AG09309 (cell line): Measurements from ENCODE around the gene TRIM67.

Experiments
- DNase-seq: peaks from one replicate; pipeline ENCODE4 v3.0.0-alpha.2; 2010; ENCODE audit warnings: low read depth
- H3K4me3 ChIP-seq: 2 replicates; pipeline ENCODE4 v1.5.1; 2011; ENCODE audit warnings: mild to moderate bottlenecking, low read depth, low read length, moderate library complexity; ENCODE audit not compliant: control insufficient read depth
- TF ChIP-seq, protein P1 (sequence below): IDR thresholded peaks from 2 replicates; pipeline ENCODE4 v1.5.1; 2011; ENCODE audit warnings: mild to moderate bottlenecking, low read depth, low read length, inconsistent platforms; ENCODE audit not compliant: insufficient read depth, control insufficient read depth; ENCODE audit errors: missing control alignments

Gene TRIM67

DNA sequence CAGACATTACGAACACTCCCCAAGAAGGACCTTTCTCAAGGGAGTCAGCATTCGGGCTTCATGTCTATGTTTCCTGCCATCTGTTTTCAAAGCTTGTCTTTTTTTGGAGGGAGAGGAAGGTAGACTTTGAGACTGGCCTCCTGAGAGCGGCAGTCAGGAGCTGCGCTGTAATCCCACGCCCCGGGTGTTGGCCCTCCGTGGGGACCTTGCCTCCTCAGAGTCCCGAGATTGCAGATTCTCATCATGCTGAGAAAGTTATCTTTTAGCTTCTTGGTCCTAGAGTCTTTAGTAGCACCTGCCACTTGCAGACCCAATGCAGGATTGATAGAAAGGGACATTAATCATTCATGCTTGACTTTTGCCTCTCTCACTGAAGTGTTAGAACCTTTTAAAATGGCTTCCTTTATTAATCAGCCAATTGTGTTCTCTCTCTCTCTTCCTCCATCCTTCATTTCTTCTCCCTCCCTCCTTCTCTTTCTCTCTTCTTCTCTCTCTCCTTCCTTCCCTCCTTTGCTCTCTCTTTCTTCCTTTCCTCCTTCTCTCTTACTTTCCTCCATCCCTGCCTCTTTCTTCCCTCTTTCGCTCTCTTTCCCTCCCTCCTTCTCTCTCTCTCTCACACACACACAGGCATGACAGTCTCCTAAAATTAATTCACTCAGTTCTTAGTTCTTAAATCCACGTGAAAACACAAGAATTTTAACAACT is 54.0 kb downstream of the TRIM67 start:
- DNase-seq = no peak

DNA sequence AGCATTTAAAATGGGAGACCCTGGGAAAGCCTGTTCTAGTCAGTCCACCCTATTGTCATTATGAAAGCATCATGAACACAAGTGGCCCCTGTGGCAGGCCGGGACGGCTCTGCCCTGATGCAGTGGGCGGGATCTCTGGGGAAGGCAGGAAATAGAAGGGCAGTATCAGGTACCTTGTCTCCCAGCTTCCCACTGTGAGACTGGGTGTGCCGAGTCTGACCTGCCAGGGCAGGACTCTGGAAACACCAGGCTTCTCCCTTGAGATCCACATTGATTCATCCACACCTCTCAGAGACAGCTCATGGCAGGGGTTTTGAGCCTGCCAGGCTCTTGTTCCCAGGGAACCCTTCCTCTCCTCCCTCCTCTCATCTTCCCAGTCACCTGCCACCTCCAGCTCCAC is 54.6 kb downstream of the TRIM67 start:
- DNase-seq = no peak
- TF ChIP-seq, protein P1, sequence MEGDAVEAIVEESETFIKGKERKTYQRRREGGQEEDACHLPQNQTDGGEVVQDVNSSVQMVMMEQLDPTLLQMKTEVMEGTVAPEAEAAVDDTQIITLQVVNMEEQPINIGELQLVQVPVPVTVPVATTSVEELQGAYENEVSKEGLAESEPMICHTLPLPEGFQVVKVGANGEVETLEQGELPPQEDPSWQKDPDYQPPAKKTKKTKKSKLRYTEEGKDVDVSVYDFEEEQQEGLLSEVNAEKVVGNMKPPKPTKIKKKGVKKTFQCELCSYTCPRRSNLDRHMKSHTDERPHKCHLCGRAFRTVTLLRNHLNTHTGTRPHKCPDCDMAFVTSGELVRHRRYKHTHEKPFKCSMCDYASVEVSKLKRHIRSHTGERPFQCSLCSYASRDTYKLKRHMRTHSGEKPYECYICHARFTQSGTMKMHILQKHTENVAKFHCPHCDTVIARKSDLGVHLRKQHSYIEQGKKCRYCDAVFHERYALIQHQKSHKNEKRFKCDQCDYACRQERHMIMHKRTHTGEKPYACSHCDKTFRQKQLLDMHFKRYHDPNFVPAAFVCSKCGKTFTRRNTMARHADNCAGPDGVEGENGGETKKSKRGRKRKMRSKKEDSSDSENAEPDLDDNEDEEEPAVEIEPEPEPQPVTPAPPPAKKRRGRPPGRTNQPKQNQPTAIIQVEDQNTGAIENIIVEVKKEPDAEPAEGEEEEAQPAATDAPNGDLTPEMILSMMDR = no peak

More for the DNA sequence above, 54.0 kb downstream of the TRIM67 start:
- H3K4me3 ChIP-seq = no peak overlapping the region
- TF ChIP-seq, protein P1 = no peak

DNA sequence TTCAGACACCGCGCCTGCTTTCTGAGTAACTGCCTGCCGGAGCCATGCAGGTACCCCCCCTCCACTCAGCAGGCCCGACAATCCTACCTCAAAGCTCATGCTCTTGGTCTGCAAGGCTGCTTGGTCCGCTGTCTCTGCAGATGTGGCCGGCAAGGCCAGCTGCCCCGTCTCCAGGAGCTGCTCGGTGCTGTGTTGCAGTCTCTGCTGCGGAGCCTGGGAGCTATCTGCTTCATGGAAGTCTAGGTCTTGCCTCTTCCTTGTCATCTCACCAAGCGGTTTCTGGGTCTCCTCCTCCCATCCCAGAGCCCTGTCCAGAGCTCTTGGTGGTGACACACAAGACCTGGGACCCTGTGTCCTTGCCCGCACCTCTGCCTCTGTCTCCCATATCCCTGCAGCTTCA is 55.2 kb downstream of the TRIM67 start:
- H3K4me3 ChIP-seq = no peak overlapping the region
- TF ChIP-seq, protein P1 = no peak
- DNase-seq = no peak

More for the DNA sequence above, 54.6 kb downstream of the TRIM67 start:
- H3K4me3 ChIP-seq = no peak overlapping the region

DNA sequence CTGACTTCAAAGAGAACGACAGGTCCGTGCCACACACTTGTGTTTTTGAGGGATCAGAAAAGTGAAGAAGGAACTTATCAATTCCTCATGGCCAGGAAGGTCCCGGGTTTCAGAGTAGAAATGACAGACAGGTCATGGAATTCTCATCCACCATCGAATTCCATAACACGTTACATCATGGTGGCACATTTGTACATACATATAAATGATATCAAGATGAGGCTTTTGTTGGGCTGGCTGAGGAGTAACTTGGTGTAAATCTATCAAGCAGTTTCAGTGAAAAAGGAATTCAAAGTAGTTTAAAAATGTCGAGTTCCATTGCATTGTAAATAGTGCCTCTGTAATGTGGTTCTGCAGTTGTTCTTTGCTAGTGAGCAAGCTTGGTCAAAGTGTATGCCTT is 56.2 kb downstream of the TRIM67 start:
- TF ChIP-seq, protein P1 = no peak
- no peak overlapping the region for H3K4me3 ChIP-seq
- no peak for DNase-seq

DNA sequence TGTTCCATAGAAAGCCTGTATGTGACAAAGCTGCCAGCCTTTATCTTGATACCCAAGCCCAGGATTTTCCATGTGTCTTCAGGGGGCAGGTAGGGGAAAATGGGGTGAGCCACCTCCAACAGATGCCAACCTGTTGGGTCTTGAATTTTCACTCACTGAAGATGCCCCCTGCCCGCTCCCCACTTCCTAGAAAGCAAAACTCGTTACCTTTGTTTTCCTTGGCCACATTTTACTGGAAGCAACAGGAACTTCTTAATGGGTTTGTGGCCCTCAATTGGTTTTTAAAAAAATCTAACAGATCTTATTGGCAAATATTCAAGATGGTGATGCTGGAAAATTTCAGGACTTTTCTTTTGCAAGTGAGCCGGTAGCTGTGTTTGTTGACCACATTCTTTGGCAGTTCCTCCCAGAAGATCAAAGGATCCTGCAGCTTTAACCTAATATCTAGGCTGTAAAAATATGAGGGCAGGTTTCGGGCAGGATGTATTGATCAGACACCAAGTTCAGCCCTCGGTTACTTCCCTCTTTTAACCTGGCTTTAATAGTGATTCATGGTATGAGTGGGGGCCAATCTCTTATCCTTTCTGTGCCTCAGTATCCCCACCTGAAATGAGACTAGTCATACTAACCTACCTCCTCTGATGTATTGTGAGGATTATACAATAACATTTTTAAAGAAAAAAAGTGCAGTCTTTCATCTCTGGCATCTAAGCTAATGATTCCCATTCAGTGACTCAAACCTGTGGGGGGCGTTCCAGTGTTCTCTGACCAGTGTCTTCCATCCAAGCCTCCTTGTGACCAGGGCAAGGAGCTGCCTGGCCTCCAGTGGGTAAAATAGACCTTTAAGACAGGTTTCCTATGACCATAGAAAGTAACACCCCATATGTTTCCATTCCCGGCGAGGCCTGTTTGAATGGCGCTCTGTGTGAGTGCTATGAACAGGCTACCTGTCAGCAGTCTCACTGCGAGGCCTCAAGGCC is 57.9 kb downstream of the TRIM67 start:
- DNase-seq = no peak
- TF ChIP-seq, protein P1 = no peak
- no peak overlapping the region for H3K4me3 ChIP-seq

DNA sequence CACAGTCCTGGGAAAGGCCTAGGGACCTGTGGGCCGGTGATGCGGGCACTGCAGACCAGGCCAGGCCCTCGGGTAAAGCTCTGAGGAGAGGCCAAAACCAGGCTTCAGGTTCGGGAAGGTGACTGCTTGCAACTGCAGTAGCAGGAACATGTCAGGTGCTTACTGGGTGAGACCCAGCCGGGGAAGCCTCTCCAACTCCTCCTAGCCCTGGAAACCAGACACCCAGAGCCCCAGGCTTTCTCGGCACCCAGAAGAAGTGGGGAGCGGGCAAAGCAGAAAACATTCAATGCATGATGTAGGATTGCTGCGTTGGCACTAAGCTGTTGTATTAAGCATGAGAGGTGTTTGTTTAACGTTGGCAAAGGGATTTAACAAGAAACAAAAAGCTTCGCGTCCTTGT is 58.9 kb downstream of the TRIM67 start:
- TF ChIP-seq, protein P1 = no peak
- DNase-seq = no peak
- H3K4me3 ChIP-seq = no peak overlapping the region
